Endothelial cell of hepatic sinusoid (primary cell): ENCODE data around the gene RHBDD1.

Experiments used
- in situ Hi-C: cut with HindIII; loops from 2 replicates; pipeline ENCODE4 v1.10.0; 2017; ENCODE audit warnings: low sequenced_read_pairs

Gene RHBDD1

DNA sequence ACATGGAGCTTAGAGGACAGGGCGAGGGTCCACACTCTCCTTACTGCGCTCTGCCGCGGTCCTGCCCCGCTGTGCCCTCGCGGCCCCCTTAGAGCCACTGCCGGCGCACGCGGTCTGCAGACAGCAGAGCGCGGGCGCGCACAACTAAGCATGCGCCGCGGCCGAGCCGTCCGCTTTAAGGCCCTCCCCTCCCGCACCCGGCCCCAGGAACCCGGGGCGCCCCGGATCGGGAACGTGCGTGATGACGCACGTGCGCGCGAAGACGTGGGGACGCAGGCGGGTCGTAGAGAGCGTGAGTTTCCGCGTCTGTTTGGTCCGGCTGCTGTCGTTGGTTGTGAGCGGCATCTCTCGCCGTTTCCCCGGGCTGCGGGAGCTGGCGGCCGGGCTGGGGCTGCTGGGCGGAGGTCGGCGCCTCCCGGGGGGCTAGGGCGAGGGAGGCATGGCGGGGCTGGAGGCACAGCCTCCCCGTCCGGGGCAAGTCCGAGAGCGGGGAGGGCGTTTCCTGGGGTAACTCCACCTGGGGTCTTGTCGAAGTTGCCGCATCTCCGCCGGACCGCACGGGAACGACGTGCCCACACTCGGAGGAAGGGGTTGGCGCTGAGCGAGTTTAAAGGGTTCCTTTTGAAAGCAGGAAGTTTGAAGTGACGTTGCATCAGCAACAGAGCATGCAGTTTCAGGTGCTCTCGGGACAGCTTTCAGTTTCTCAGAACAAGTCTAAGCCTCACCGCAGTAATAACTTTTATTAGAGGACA, at the start of gene RHBDD1:
Gene RHBDD1 (plus strand): TSS at position 259 of the 752 bp plus-strand sequence. CDS start 28,640 bp downstream, outside the sequence.
- in situ Hi-C loops: loop anchor here (5.0 kb wide), 1 partner anchor 1164 kb away; no protein-coding TSS in a partner anchor

DNA sequence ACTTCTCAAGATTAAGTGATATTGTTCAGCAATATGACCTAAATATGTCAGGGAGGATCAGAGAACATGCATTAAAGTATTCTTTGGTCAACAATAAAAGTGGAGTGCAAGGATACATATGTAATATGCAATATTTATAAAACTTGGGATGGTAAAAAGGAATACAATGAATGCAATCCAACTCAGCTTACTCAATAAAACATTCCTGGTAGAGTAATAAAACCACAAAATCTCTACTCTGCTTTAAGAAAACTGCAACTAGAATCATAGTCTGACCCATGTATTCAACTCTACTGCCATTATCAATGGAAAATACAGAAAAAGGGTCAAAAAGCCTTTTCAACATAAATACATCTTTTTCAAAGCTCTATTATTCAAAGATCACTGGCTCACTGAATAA, 47.8 kb upstream of the RHBDD1 start:
- in situ Hi-C loops: no loop called here

DNA sequence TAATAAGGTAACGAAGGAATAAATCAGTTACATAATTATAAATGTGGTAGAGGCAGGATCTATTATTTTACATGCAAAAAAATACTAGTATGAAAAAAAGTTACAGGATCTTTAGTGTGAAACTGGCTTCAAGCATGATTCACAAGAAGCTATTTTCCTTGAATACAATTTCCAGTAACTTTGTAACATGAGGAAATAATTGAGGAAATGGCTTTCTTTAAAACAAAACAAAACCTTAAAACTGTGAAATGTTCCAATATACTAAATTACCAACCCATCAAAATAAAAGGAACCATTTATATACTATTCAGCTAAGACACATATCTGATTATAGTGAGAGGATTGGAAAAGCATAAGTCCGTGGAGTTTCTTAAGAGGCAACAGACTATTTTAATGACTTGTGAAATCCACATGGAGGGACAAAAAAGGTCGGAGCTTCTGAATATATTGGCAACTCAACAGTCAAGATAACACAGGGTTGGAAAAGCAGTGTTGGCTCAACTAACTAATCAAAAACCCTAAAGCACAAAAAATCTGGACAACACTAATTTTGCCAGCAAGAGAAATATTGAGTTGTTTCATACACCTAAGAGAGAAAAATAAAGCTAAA, 46.9 kb upstream of the RHBDD1 start:
- in situ Hi-C loops: no loop called here

GRCh38 chr2:226790011-226790410, 45.8 kb upstream of the RHBDD1 start:
- in situ Hi-C loops: no loop called here

GRCh38 chr2:226790431-226790830, 45.4 kb upstream of the RHBDD1 start:
- in situ Hi-C loops: no loop called here

DNA sequence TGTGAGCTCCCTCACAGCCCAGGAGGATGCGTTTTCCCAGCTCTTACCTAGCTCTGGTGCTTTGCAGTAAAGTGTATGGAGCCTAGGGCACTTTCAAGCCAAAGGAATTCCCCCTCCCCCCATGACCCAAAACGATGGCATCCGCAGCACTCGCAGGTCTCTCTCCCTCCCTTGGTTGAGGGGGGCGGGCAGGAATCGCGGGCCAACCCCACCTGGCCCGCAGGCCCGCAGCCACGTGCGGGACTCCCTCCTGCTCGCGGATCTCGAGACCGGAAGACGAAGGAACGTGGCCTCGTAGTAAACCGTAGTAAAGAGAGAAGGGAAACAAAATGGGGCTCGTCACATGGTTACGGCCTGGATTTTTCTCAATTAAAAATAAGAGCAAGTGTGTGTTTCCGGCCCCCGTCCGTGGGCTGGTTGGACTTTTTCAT, 44.8 kb upstream of the RHBDD1 start:
- in situ Hi-C loops: no loop called here

DNA sequence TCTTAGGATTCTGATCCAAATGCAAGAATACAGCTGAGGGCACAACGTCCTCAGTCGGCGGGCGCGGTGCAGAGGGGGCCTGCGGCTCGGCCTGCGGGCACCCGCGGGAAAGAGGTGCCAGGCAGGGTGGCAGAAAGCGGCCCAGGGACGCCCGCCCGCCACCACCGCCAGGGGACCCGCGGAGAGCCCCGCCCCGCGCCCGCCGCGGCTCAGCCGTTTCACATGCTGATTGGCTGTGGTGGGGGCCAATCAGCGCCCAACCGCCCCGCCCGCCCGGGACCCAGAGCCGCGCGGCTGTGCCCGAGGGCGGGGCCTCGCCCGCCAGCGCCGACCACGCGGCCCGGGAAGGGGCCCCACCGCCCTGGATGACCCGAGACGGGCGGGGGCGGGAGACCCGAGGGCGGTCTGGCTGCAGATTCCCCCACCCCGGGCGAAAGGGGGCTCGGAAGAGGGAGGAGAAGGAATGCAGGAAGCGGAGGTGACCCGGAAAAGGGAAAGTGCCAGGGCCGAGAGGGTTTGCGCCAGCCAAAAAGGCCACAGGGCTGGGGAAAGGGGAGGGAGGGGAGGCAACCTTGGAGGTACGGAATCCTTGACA, 44.3 kb upstream of the RHBDD1 start:
- in situ Hi-C loops: no loop called here

DNA sequence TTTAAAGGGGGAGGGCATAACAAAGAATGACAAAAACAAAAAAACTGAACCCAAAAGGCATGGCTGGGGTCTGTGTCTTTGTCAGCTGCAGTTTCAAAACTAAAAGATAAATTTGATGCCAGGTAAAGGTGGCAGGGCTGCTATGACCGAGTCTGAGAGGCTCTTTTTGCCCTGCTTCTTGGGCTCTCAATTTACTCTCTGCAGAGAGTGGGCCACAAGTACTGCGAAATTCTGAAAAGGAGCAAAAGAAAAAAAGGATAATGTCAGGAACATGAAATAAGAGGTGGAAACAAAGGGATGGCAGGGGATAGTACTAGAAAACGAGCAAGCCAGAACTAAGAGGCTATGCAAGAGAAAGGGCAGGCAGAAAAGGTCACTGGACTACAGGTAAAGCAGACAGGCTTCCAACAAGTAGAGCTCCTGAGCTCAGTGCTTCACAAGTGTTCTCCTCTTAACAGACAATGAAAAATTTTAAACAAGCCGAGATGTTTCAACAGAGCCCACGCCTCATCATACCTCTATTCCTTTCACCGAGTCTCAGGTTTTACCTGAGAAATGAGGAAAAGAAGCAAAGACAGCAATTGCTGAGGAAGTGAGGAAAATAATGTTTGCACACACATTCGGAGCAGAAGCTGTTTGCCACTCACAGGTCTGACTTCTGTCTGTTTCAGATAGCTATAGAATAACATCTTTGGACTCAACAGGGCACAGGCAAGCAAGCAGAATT, 43.5 kb upstream of the RHBDD1 start:
- in situ Hi-C loops: no loop called here

DNA sequence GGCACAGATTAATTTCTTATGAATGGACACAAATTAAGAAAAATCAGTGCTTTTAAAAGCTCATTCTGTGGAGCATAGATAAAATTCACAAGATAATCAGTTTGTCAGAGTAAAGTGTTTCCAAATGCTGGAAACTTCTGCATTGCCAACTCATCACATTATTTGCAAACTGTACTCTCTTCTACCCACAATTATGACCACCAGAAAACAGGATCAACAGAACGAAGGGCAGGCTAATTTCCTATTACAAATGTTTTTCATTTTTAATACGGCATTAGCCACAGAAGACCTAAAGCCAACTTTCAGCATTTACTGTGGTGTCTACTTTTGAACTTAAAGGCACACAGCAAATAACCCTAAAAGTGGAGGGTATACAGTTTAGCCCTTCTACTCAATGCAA, 42.2 kb upstream of the RHBDD1 start:
- in situ Hi-C loops: no loop called here

DNA sequence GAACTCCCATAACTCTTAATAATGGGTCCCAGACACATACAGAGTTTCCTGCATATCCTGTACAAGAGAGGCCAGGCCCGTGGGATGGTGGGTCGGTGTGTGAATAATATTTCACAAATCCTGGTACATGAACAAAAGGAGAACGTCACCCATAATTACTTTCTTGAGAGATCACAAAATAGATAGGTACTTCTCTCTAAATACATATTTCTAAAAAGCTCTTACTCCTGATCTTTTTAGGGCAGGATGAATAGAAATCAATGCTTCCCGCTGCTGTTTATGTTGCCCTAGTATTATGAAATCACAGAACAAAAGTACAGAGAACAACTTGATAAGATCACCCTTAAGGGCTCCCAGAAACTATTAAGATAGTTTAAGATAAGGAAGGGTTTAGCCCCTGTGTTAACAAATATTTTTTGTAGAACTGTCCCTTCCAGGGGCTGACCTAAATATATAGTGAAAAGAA, 41.6 kb upstream of the RHBDD1 start:
- in situ Hi-C loops: no loop called here

- in situ Hi-C loops: no loop called here
These were observed 41.1 kb upstream of the RHBDD1 start for GRCh38 chr2:226794751-226795171.

DNA sequence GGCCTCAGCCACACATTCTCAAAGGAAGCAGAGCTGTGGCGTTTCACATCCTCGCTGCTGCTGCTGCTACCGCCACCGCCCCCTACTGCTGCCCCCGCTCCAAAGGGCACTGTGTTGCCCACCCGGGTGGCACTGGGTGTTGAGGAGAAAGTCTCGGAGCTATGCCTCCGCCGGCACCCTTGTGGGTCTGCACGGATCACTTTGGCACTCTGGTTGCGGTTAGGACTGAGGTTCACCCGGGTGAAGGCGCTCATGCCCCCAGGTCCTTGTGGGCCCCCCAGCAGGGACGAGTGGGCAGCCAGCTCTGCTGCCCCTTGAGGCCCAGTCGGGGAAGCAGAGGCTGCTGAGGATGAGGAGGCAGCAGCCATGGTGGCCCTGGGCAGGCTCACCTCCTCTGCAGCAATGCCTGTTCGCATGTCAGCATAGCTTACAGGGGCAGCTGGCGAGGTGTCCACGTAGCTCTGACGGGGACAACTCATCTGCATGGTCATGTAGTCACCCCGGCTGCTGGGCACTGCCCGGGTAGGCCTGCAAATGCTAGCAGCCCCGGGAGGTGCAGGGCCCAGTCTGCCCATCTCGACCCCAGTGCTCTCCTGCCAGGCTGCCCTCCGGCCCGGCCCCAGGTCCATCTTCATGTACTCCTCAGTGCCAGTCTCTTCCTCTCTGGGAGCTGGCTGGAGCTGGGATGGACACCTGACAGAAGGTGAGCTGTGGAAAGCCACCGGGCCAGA, 40.4 kb upstream of the RHBDD1 start:
- in situ Hi-C loops: no loop called here

DNA sequence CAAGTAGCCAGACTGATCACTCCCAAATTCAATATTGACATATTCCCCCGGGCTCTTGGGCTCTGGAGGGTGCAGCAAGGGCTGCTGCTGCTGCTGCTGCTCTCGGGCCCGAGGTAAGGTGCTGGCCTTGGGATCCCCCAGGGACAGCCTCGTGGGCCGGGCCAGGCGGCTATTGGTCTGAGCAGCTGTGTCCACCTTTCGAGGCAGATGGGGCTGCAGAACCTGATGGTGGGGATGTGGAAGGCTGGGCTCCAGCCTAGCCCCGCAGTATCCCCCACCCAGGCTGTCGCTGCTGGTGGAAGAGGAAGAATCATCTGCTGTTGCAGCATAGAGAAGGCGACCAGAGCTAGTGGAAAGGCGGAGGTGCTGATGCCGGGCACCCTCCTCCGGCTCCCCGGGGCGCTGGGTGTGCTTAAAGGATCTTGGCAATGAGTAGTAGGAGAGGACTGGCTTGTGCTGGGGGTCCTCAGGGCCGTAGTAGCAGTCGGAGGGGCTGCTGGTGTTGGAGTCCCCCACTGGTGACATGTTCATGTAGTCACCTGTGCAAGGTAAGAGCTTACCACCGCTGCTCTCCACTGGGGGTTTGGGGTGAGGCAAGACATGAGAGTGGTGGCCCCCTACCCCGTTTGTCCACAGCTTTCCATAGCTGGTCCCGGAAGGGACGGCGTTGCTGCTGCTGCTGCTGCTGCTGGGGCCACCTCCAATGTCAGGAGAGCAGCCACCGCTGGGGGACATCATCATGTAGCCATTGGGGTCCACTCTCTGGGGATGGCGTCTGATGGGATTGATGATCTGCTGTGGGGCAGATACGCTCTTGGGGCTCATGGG, 39.6 kb upstream of the RHBDD1 start:
- in situ Hi-C loops: no loop called here

- in situ Hi-C loops: no loop called here
These were observed 39.0 kb upstream of the RHBDD1 start for GRCh38 chr2:226796840-226797288.

DNA sequence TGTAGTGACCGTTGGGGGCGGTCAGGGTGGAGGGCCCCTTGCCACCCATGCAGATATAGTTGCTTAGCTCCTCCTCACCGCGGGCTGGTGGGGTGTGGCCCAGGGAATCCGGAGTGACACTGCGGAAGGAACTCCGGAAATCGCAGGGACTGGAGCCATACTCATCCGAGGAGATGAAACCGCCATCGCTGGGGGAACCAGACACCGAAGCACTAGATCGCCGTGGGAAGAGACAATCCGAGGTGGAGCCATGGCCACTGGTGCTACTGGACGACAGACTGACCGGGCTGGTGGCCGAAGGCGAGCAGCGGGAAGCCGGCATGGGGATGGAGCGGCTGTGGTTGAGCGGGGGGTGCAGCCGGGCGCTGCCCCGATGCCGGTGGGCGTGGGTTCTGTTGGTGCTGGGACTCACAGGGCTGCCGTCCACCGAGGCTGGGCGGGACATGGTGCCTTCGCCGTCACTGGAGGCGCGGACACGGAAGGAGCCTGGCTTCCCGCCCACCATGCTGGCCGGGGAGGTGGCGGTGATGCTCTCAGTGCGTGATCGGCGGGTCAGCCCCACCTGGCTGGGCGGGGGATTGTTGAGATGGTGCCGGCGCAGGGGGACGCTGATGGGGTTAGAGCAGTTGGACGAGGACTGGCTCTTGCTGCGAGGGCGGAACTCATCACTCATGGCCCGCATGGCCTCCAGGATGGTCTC, 38.4 kb upstream of the RHBDD1 start:
- in situ Hi-C loops: no loop called here

- in situ Hi-C loops: no loop called here
These were observed 37.8 kb upstream of the RHBDD1 start for GRCh38 chr2:226797989-226798421.

- in situ Hi-C loops: no loop called here
These were observed 37.2 kb upstream of the RHBDD1 start for GRCh38 chr2:226798422-226799210.
